Tibial artery (tissue), 4 donors: ENCODE measurements around the gene PACSIN1.

ENCODE experiments used
- DNase-seq, 2 donors: peaks; one replicate each; pipeline ENCODE4 v3.0.0-alpha.2; 2019
- H3K27ac ChIP-seq, 2 donors: fragments of 200-600 bp; sonication (generic) in 1 of 2; 1 replicate in 1 of 2; 2 replicates in 1 of 2; pipeline ENCODE4 v1.5.1; 2018 to 2019; ENCODE audit warnings: mild to moderate bottlenecking in 1 of 2
- H3K27me3 ChIP-seq, 2 donors: fragments of 200-600 bp; sonication (generic) in 1 of 2; one replicate each; pipeline versions ENCODE4 v1.5.1 to v1.6.0; 2016 to 2019
- H3K36me3 ChIP-seq, 3 donors: fragments of 200-600 bp; sonication (generic) in 2 of 3; one replicate each; pipeline ENCODE4 v1.5.1; 2016 to 2019; ENCODE audit warnings: mild to moderate bottlenecking in 2 of 3
- H3K4me1 ChIP-seq, 4 donors: fragments of 200-600 bp; sonication (generic) in 2 of 4; 1 replicate in 3 of 4; 2 replicates in 1 of 4; pipeline ENCODE4 v1.5.1; 2016 to 2019
- H3K4me3 ChIP-seq, 2 donors: fragments of 200-600 bp; sonication (generic) in 1 of 2; 1 replicate in 1 of 2; 2 replicates in 1 of 2; pipeline ENCODE4 v1.5.1; 2018 to 2019; ENCODE audit warnings: mild to moderate bottlenecking in 2 of 2
- H3K9me3 ChIP-seq, 3 donors: fragments of 200-600 bp; sonication (generic) in 1 of 3; one replicate each; pipeline ENCODE4 v1.5.1; 2016 to 2019
- CTCF ChIP-seq, 2 experiments: fragments of 200-600 bp in 1 of 2; fragments of 450-650 bp in 1 of 2; IDR thresholded peaks; one replicate each; pipeline ENCODE4 v1.5.1; 2017 to 2019; ENCODE audit warnings: antibody characterized with exemption in 2 of 2, mild to moderate bottlenecking in 1 of 2, moderate library complexity in 1 of 2
- intact Hi-C: fragments of 100-400 bp; cut with DNase I; formaldehyde crosslinking; loops from one replicate; pipeline ENCODE4 v1.15.0; 2023; ENCODE audit warnings: low total_unique reads

The PACSIN1 gene

GRCh38 chr6:34469499-34469898, 3.6 kb downstream of the PACSIN1 start:
- intact Hi-C loops, result no loop called here
- TF ChIP-seq CTCF (IDR thresholded peaks at IDR 0.05), result no peak
- H3K4me1 ChIP-seq, result peaks cover 0 to 16% (median 12%) of the 10 kb centered on the region in 4 donors
- no peaks in the 10 kb centered on the region for H3K36me3 ChIP-seq
- H3K27me3 ChIP-seq, result peaks cover 0 to 26% of the 10 kb centered on the region in 2 donors
- no peak overlapping the region for H3K4me3 ChIP-seq
- H3K9me3 ChIP-seq, result no peaks in the 10 kb centered on the region
- DNase-seq, result no peak
- no peak overlapping the region for H3K27ac ChIP-seq

- no peak for TF ChIP-seq CTCF (IDR thresholded peaks at IDR 0.05)
- H3K4me3 ChIP-seq, result no peak overlapping the region
Observed at GRCh38 chr6:34472425-34472824, 6.5 kb downstream of the PACSIN1 start.

GRCh38 chr6:34473967-34474366, 8.1 kb downstream of the PACSIN1 start:
- no peak for TF ChIP-seq CTCF (IDR thresholded peaks at IDR 0.05)
- H3K4me1 ChIP-seq, result no peaks in the 10 kb centered on the region
- no peaks in the 10 kb centered on the region for H3K36me3 ChIP-seq
- no peak overlapping the region for H3K27ac ChIP-seq
- H3K9me3 ChIP-seq, result no peaks in the 10 kb centered on the region
- intact Hi-C loops, result no loop called here
- DNase-seq, result no peak
- no peak overlapping the region for H3K4me3 ChIP-seq
- peaks cover 0 to 6% of the 10 kb centered on the region in 2 donors for H3K27me3 ChIP-seq

More at GRCh38 chr6:34472425-34472824, 6.5 kb downstream of the PACSIN1 start:
- Histone ChIP-seq H3K4me1 (no peaks in the 10 kb centered on the region), H3K36me3 (no peaks in the 10 kb centered on the region), H3K27ac (no peak overlapping the region), H3K27me3 (peaks cover 0 to 6% of the 10 kb centered on the region in 2 donors), H3K9me3 (no peaks in the 10 kb centered on the region)
- no peak for DNase-seq
- intact Hi-C loops, result no loop called here

- no peak overlapping the region for H3K4me3 ChIP-seq
- DNase-seq, result no peak
- H3K27me3 ChIP-seq, result peaks cover 0 to 6% of the 10 kb centered on the region in 2 donors
- no peak for TF ChIP-seq CTCF (IDR thresholded peaks at IDR 0.05)
- intact Hi-C loops, result no loop called here
- no peaks in the 10 kb centered on the region for H3K9me3 ChIP-seq
- H3K27ac ChIP-seq, result no peak overlapping the region
- H3K36me3 ChIP-seq, result no peaks in the 10 kb centered on the region
- no peaks in the 10 kb centered on the region for H3K4me1 ChIP-seq
Observed at GRCh38 chr6:34474754-34475153, 8.9 kb downstream of the PACSIN1 start.

- Histone ChIP-seq H3K36me3 (no peaks in the 10 kb centered on the region), H3K4me1 (no peaks in the 10 kb centered on the region), H3K4me3 (no peak overlapping the region), H3K27me3 (peaks cover 0 to 6% of the 10 kb centered on the region in 2 donors), H3K27ac (no peak overlapping the region), H3K9me3 (no peaks in the 10 kb centered on the region)
- intact Hi-C loops, result no loop called here
- no peak for TF ChIP-seq CTCF (IDR thresholded peaks at IDR 0.05)
- no peak for DNase-seq
Observed at GRCh38 chr6:34475238-34475682, 9.4 kb downstream of the PACSIN1 start.

GRCh38 chr6:34475767-34476328, 10.0 kb downstream of the PACSIN1 start:
- no peaks in the 10 kb centered on the region for H3K4me1 ChIP-seq
- no peak overlapping the region for H3K27ac ChIP-seq
- no peak for TF ChIP-seq CTCF (IDR thresholded peaks at IDR 0.05)
- H3K27me3 ChIP-seq, result peaks cover 0 to 6% of the 10 kb centered on the region in 2 donors
- intact Hi-C loops, result no loop called here
- no peaks in the 10 kb centered on the region for H3K9me3 ChIP-seq
- no peaks in the 10 kb centered on the region for H3K36me3 ChIP-seq
- DNase-seq, result no peak
- no peak overlapping the region for H3K4me3 ChIP-seq
